ELR (cell line): ENCODE measurements around the gene RNF39.
"Not testable (repeated sequence)": the region's sequence is repeated elsewhere in the genome, so short reads cannot be mapped to it uniquely, and the experiment has no call there.

Source experiments
- DNase-seq: peaks from one replicate; pipeline ENCODE4 v3.0.0-alpha.2; 2015; ENCODE audit warnings: low read depth

The RNF39 gene

GRCh38 chr6:30062471-30063178 lies 12.9 kb downstream of the RNF39 start:
- peak; percentile 28 for DNase-seq

GRCh38 chr6:30061858-30062458 lies 13.6 kb downstream of the RNF39 start:
- no peak for DNase-seq

GRCh38 chr6:30061092-30061857 lies 14.3 kb downstream of the RNF39 start, which contains the start of gene POLR1H:
POLR1H (plus strand) TSS chr6:30061265; CDS start chr6:30061525, 260 bp downstream.
- peak; percentile 99 for DNase-seq

GRCh38 chr6:30060606-30061091 lies 14.9 kb downstream of the RNF39 start:
- DNase-seq: peak; percentile 64

- DNase-seq: no peak
These were observed 20.1 kb downstream of the RNF39 start for GRCh38 chr6:30055513-30055912.

- no peak for DNase-seq
These were observed 21.9 kb downstream of the RNF39 start for GRCh38 chr6:30053682-30054081.

GRCh38 chr6:30047220-30047619 lies 28.3 kb downstream of the RNF39 start:
- DNase-seq: no peak

GRCh38 chr6:30044630-30045029 lies 30.9 kb downstream of the RNF39 start:
- peak; percentile 67 for DNase-seq

GRCh38 chr6:30043744-30044143 lies 31.8 kb downstream of the RNF39 start:
- no peak for DNase-seq

GRCh38 chr6:30042914-30043313 lies 32.7 kb downstream of the RNF39 start:
- no peak for DNase-seq

GRCh38 chr6:30042476-30042875 lies 33.1 kb downstream of the RNF39 start:
- DNase-seq: no peak

- DNase-seq: no peak
These were observed 33.7 kb downstream of the RNF39 start for GRCh38 chr6:30041821-30042220.

- no peak for DNase-seq
These were observed 34.3 kb downstream of the RNF39 start for GRCh38 chr6:30041221-30041620.

GRCh38 chr6:30037182-30037788 lies 38.3 kb downstream of the RNF39 start:
- DNase-seq: peak; percentile 52

- no peak for DNase-seq
These were observed 39.8 kb downstream of the RNF39 start for GRCh38 chr6:30035784-30036183.

GRCh38 chr6:30033440-30033839 lies 42.1 kb downstream of the RNF39 start:
- DNase-seq: peak; percentile 2

GRCh38 chr6:30031381-30031780 lies 44.2 kb downstream of the RNF39 start:
- no peak for DNase-seq

- no peak for DNase-seq
These were observed 46.0 kb downstream of the RNF39 start for GRCh38 chr6:30029588-30029987.

GRCh38 chr6:30025186-30025585 lies 50.4 kb downstream of the RNF39 start:
- no peak for DNase-seq

GRCh38 chr6:30022712-30023111 lies 52.9 kb downstream of the RNF39 start:
- not testable (repeated sequence) for DNase-seq

- no peak for DNase-seq
These were observed 53.4 kb downstream of the RNF39 start for GRCh38 chr6:30022189-30022588.

GRCh38 chr6:30020626-30021025 lies 54.9 kb downstream of the RNF39 start:
- no peak for DNase-seq
